SK-N-SH treated with all-trans-retinoic acid at 6 μM for 48 hours (cell line): ENCODE measurements around the gene PARP15.

ENCODE experiments used
- ATAC-seq: fragments of 200-7000 bp; cut with Tn5 transposase; 3 replicates; pipeline ENCODE4 v1.9.1; 2020; ENCODE audit warnings: mild to moderate bottlenecking, moderate library complexity
- ARNTL ChIP-seq: fragments of 450-650 bp; formaldehyde crosslinking; IDR thresholded peaks from 2 replicates; pipeline ENCODE4 v1.5.0; 2020; ENCODE audit warnings: low read depth, mild to moderate bottlenecking, moderate library complexity, borderline replicate concordance
- CSDC2 ChIP-seq: fragments of 250-450 bp; sonication (Bioruptor Pico); IDR thresholded peaks from 2 replicates; pipeline ENCODE4 v1.5.0; 2020; ENCODE audit warnings: mild to moderate bottlenecking, moderate library complexity
- ESRRG ChIP-seq: fragments of 250-450 bp; sonication (Bioruptor Pico); IDR thresholded peaks from 2 replicates; pipeline ENCODE4 v1.6.1; 2021; ENCODE audit warnings: mild to moderate bottlenecking
- GLIS3 ChIP-seq: fragments of 250-450 bp; sonication (Bioruptor Pico); IDR thresholded peaks from 2 replicates; pipeline ENCODE4 v1.5.0; 2020; ENCODE audit warnings: mild to moderate bottlenecking, moderate library complexity
- OSR1 ChIP-seq: fragments of 250-450 bp; sonication (Bioruptor Pico); IDR thresholded peaks from 2 replicates; pipeline ENCODE4 v1.8.0; 2022; ENCODE audit warnings: moderate library complexity, mild to moderate bottlenecking, inconsistent platforms
- PPARA ChIP-seq: fragments of 250-450 bp; sonication (Bioruptor Pico); IDR thresholded peaks from 2 replicates; pipeline ENCODE4 v1.5.0; 2020; ENCODE audit warnings: mild to moderate bottlenecking, borderline replicate concordance
- RARB ChIP-seq: fragments of 250-450 bp; sonication (Bioruptor Pico); IDR thresholded peaks from 2 replicates; pipeline ENCODE4 v1.8.0; 2021; ENCODE audit warnings: mild to moderate bottlenecking, moderate library complexity
- SNAI2 ChIP-seq: fragments of 250-450 bp; sonication (Bioruptor Pico); IDR thresholded peaks from 2 replicates; pipeline ENCODE4 v1.5.0; 2020; ENCODE audit warnings: mild to moderate bottlenecking, moderate library complexity
- TCF4 ChIP-seq: fragments of 250-450 bp; sonication (Bioruptor Pico); IDR thresholded peaks from 2 replicates; pipeline ENCODE4 v1.8.0; 2021; ENCODE audit warnings: mild to moderate bottlenecking, moderate library complexity, borderline replicate concordance
- TOX ChIP-seq: fragments of 250-450 bp; sonication (Bioruptor Pico); IDR thresholded peaks from 2 replicates; pipeline ENCODE4 v1.8.0; 2021; ENCODE audit warnings: mild to moderate bottlenecking, moderate library complexity, borderline replicate concordance
- ZC3H10 ChIP-seq: fragments of 250-450 bp; sonication (Bioruptor Pico); IDR thresholded peaks from 2 replicates; pipeline ENCODE4 v1.5.1; 2021; ENCODE audit warnings: mild to moderate bottlenecking, moderate library complexity
- ZFP3 ChIP-seq: fragments of 250-450 bp; sonication (Bioruptor Pico); IDR thresholded peaks from 2 replicates; pipeline ENCODE4 v1.5.0; 2020; ENCODE audit warnings: mild to moderate bottlenecking, moderate library complexity
- ZFP30 ChIP-seq: fragments of 450-650 bp; formaldehyde crosslinking; IDR thresholded peaks from 2 replicates; pipeline ENCODE4 v1.5.0; 2022; ENCODE audit warnings: mild to moderate bottlenecking, moderate library complexity
- ZNF565 ChIP-seq: fragments of 450-650 bp; formaldehyde crosslinking; conservative IDR thresholded peaks from 2 replicates; pipeline ENCODE4 v1.5.0; 2020; ENCODE audit warnings: low read depth, mild to moderate bottlenecking, moderate library complexity
- ZNF70 ChIP-seq: fragments of 450-650 bp; formaldehyde crosslinking; IDR thresholded peaks from 2 replicates; pipeline ENCODE4 v1.5.0; 2020; ENCODE audit warnings: mild to moderate bottlenecking, moderate library complexity
- ZNF8 ChIP-seq: fragments of 450-650 bp; formaldehyde crosslinking; IDR thresholded peaks from 2 replicates; pipeline ENCODE4 v1.5.0; 2020; ENCODE audit warnings: mild to moderate bottlenecking, moderate library complexity
- TF ChIP-seq, protein P1 (sequence below): fragments of 250-450 bp; sonication (Bioruptor Pico); IDR thresholded peaks from 2 replicates; pipeline ENCODE4 v1.5.1; 2021; ENCODE audit warnings: mild to moderate bottlenecking, moderate library complexity
- TF ChIP-seq, protein P2 (sequence below): fragments of 250-450 bp; sonication (Bioruptor Pico); IDR thresholded peaks from 2 replicates; pipeline ENCODE4 v1.8.0; 2020; ENCODE audit warnings: mild to moderate bottlenecking, moderate library complexity, borderline replicate concordance
- TF ChIP-seq, protein P3 (sequence below): fragments of 250-450 bp; sonication (Bioruptor Pico); IDR thresholded peaks from 2 replicates; pipeline ENCODE4 v1.8.0; 2021; ENCODE audit warnings: low read depth, mild to moderate bottlenecking, moderate library complexity, borderline replicate concordance
- TF ChIP-seq, protein P4 (sequence below): fragments of 250-450 bp; sonication (Bioruptor Pico); IDR thresholded peaks from 2 replicates; pipeline ENCODE4 v1.5.1; 2020; ENCODE audit warnings: low read depth, mild to moderate bottlenecking, moderate library complexity

Gene PARP15

DNA sequence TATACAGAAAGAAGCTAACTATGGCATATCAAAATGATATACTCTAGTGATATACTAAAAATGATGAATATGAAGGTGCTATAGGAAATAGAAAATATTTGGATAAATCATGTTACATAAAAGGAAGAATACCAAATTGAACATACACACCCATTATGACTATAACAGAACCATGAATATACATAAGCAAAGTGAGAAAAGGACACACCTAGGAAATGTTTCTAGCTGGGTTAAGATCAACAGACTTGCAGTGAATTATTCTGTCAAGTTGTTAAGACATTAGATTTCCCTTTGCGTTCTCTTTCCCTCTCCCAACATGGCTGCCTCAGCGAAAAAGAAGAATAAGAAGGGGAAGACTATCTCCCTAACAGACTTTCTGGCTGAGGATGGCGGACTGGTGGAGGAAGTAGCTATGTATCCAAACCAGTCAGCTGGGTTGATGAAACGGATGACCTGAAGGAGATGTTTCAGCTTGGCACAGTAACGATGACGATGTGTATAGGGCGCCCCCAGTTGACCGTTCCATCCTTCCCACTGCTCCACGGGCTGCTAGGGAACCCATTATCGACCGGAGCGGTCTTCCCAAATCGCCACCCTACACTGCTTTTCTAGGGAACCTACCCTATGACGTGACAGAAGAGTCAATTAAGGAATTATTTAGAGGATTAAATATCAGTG, 83.0 kb downstream of the PARP15 start:
- no peak for ATAC-seq
- no peak for TF ChIP-seq CSDC2 (CRISPR knock-in tag)
- TF ChIP-seq, protein P1, sequence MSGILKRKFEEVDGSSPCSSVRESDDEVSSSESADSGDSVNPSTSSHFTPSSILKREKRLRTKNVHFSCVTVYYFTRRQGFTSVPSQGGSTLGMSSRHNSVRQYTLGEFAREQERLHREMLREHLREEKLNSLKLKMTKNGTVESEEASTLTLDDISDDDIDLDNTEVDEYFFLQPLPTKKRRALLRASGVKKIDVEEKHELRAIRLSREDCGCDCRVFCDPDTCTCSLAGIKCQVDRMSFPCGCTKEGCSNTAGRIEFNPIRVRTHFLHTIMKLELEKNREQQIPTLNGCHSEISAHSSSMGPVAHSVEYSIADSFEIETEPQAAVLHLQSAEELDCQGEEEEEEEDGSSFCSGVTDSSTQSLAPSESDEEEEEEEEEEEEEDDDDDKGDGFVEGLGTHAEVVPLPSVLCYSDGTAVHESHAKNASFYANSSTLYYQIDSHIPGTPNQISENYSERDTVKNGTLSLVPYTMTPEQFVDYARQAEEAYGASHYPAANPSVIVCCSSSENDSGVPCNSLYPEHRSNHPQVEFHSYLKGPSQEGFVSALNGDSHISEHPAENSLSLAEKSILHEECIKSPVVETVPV, result no peak
- no peak for TF ChIP-seq ZNF70 (CRISPR knock-in tag)
- no peak for TF ChIP-seq OSR1 (CRISPR knock-in tag)
- no peak for TF ChIP-seq ZFP3
- no peak for TF ChIP-seq SNAI2
- no peak for TF ChIP-seq ZC3H10 (CRISPR knock-in tag)
- TF ChIP-seq, protein P2, sequence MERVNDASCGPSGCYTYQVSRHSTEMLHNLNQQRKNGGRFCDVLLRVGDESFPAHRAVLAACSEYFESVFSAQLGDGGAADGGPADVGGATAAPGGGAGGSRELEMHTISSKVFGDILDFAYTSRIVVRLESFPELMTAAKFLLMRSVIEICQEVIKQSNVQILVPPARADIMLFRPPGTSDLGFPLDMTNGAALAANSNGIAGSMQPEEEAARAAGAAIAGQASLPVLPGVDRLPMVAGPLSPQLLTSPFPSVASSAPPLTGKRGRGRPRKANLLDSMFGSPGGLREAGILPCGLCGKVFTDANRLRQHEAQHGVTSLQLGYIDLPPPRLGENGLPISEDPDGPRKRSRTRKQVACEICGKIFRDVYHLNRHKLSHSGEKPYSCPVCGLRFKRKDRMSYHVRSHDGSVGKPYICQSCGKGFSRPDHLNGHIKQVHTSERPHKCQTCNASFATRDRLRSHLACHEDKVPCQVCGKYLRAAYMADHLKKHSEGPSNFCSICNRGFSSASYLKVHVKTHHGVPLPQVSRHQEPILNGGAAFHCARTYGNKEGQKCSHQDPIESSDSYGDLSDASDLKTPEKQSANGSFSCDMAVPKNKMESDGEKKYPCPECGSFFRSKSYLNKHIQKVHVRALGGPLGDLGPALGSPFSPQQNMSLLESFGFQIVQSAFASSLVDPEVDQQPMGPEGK (CRISPR knock-in tag), result no peak
- no peak for TF ChIP-seq ZNF565 (CRISPR knock-in tag)
- TF ChIP-seq PPARA (CRISPR knock-in tag), result no peak
- TF ChIP-seq, protein P3, sequence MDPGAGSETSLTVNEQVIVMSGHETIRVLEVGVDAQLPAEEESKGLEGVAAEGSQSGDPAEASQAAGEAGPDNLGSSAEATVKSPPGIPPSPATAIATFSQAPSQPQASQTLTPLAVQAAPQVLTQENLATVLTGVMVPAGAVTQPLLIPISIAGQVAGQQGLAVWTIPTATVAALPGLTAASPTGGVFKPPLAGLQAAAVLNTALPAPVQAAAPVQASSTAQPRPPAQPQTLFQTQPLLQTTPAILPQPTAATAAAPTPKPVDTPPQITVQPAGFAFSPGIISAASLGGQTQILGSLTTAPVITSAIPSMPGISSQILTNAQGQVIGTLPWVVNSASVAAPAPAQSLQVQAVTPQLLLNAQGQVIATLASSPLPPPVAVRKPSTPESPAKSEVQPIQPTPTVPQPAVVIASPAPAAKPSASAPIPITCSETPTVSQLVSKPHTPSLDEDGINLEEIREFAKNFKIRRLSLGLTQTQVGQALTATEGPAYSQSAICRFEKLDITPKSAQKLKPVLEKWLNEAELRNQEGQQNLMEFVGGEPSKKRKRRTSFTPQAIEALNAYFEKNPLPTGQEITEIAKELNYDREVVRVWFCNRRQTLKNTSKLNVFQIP (CRISPR knock-in tag), result no peak
- TF ChIP-seq ARNTL (CRISPR knock-in tag), result no peak
- TF ChIP-seq ZNF8, result no peak
- TF ChIP-seq RARB, result no peak
- no peak for TF ChIP-seq GLIS3
- no peak for TF ChIP-seq ESRRG (CRISPR knock-in tag)

DNA sequence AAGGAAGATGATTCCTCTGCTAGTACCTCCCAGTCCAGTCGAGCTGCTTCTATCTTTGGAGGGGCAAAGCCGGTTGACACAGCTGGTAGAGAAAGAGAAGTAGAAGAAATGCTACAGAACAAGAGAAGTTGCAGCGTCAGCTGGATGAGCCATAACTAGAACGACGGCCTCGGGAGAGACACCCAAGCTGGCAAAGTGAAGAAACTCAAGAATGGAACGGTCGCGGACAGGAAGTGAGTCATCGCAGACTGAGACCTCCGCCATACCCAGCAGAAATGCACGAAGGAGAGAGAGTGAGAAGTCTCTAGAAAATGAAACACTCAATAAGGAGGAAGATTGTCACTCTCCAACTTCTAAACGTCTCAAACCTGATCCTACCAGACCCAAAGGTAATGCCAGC, 84.2 kb downstream of the PARP15 start:
- no peak for ATAC-seq
- TF ChIP-seq CSDC2 (CRISPR knock-in tag) (no peak), TOX (CRISPR knock-in tag) (no peak), TCF4 (CRISPR knock-in tag) (no peak), ZNF70 (CRISPR knock-in tag) (no peak), ARNTL (CRISPR knock-in tag) (no peak), ZFP30 (no peak), ESRRG (CRISPR knock-in tag) (no peak), ZFP3 (no peak), ZNF8 (no peak), ZNF565 (CRISPR knock-in tag) (no peak)
- TF ChIP-seq, protein P4, sequence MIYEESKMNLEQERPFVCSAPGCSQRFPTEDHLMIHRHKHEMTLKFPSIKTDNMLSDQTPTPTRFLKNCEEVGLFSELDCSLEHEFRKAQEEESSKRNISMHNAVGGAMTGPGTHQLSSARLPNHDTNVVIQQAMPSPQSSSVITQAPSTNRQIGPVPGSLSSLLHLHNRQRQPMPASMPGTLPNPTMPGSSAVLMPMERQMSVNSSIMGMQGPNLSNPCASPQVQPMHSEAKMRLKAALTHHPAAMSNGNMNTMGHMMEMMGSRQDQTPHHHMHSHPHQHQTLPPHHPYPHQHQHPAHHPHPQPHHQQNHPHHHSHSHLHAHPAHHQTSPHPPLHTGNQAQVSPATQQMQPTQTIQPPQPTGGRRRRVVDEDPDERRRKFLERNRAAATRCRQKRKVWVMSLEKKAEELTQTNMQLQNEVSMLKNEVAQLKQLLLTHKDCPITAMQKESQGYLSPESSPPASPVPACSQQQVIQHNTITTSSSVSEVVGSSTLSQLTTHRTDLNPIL, result no peak
- TF ChIP-seq, protein P3 (CRISPR knock-in tag), result no peak
- TF ChIP-seq, protein P2 (CRISPR knock-in tag), result no peak
- TF ChIP-seq, protein P1, result no peak
